ENCODE results near the gene LASP1.

Gene LASP1

DNA sequence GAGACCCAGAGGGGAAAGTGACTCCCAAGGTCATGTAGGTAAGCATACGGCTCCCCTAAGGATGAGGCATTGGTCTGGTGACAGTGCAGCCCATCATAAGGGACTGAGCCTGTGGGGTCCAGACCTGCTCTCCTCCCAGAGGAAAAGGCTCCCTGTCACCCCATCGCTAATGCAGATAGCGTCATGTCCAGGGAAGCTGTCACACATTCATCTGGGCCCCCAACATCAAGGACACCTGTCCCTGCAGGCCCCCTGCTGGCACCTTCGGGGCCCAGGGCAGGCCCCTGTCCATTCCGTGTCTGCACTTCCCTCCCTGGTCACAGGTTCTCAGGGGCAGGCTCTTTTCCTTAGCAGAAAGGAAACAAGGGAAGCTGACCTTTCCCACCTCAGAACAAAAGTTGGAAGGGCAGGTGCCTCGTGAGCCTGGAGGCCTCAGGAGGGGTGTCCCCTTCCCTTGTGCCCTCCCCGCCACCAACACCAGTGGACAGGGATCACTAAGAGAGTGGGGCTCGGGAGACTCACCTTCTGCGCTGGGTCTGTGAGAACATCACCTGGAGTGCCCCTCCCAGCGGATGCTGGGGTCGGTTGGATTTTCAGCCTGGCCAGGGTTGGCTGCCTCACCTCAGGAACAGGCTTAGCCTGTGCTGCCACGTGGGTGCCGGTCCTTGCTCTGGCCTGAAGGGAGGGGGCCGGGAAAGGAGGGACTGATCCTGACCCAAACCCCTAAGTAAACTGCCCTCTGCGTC is 38.2 kb downstream of the LASP1 start:
- TF ChIP-seq EZH2phosphoT487 (IDR thresholded peaks at IDR 0.05; ENCODE audit: borderline replicate concordance, low read length) = no peak
- TF ChIP-seq, protein P1, sequence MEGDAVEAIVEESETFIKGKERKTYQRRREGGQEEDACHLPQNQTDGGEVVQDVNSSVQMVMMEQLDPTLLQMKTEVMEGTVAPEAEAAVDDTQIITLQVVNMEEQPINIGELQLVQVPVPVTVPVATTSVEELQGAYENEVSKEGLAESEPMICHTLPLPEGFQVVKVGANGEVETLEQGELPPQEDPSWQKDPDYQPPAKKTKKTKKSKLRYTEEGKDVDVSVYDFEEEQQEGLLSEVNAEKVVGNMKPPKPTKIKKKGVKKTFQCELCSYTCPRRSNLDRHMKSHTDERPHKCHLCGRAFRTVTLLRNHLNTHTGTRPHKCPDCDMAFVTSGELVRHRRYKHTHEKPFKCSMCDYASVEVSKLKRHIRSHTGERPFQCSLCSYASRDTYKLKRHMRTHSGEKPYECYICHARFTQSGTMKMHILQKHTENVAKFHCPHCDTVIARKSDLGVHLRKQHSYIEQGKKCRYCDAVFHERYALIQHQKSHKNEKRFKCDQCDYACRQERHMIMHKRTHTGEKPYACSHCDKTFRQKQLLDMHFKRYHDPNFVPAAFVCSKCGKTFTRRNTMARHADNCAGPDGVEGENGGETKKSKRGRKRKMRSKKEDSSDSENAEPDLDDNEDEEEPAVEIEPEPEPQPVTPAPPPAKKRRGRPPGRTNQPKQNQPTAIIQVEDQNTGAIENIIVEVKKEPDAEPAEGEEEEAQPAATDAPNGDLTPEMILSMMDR (IDR thresholded peaks at IDR 0.05; ENCODE audit: low read depth, low read length, poor library complexity, severe bottlenecking) = peak; percentile 22
- Histone ChIP-seq H3K4me1 (ENCODE audit: control insufficient read depth, low read length) (peaks cover 45% of the 10 kb centered on the region), H4K20me1 (ENCODE audit: control insufficient read depth, insufficient read depth, low read depth, low read length) (no peaks in the 10 kb centered on the region), H3K9me2 (replicated peaks; ENCODE audit: control insufficient read depth, low read length) (no peaks in the 10 kb centered on the region), H3K4me3 (ENCODE audit: low read length) (0 out of 2 replicates have a peak overlapping the region, but pooled peaks have one; percentile 11), H3K9me3 (ENCODE audit: control insufficient read depth, insufficient read depth, low read length) (no peaks in the 10 kb centered on the region), H3K4me2 (ENCODE audit: low read length) (peak overlapping the region; percentile 57), H3K27me3 (ENCODE audit: control insufficient read depth, low read length) (no peaks in the 10 kb centered on the region), H3K79me2 (ENCODE audit: control insufficient read depth, low read length) (peaks cover 29% of the 10 kb centered on the region), H3K36me3 (ENCODE audit: control insufficient read depth, low read length) (peaks cover 48% of the 10 kb centered on the region), H3K27ac (ENCODE audit: low read depth, low read length) (peak overlapping the region; percentile 31; the same call in 1 of the 2 replicates), H3F3A (ENCODE audit: control insufficient read depth, insufficient read depth) (peaks cover 18% of the 10 kb centered on the region)

DNA sequence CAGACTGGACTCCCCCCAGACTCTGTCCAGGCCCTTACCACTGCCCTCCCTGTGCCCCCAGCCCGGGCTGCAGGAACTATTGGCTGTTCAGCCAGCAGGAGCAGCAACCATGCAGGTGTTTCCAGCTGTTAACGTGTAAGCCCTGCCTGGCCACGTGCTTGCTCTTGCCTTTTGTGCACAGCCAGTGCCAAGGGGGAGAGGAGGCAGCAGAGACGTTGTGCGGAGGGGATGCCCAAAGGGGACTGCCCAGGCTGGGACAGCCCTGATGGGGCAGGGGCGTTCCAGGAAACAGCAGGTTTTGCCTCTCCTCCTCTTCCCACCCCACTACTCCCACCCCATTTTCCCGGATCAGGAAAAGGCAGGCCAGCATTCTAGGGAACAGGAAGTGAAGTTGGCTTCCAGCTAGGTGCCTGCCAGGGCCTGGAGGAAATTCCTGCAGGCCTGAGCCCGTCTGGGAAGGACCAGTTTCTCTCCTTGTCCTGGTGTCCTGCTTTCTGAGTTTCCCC is 38.9 kb downstream of the LASP1 start:
- Histone ChIP-seq H3F3A (ENCODE audit: control insufficient read depth, insufficient read depth) (peaks cover 15% of the 10 kb centered on the region), H3K4me1 (ENCODE audit: control insufficient read depth, low read length) (peaks cover 45% of the 10 kb centered on the region), H3K4me3 (ENCODE audit: low read length) (0 out of 2 replicates have a peak overlapping the region, but pooled peaks have one; percentile 11), H3K27me3 (ENCODE audit: control insufficient read depth, low read length) (no peaks in the 10 kb centered on the region), H4K20me1 (ENCODE audit: control insufficient read depth, insufficient read depth, low read depth, low read length) (no peaks in the 10 kb centered on the region), H3K9me2 (replicated peaks; ENCODE audit: control insufficient read depth, low read length) (no peaks in the 10 kb centered on the region), H3K36me3 (ENCODE audit: control insufficient read depth, low read length) (peaks cover 44% of the 10 kb centered on the region), H3K27ac (ENCODE audit: low read depth, low read length) (peak overlapping the region; percentile 31; the same call in 1 of the 2 replicates), H3K4me2 (ENCODE audit: low read length) (peak overlapping the region; percentile 57), H3K79me2 (ENCODE audit: control insufficient read depth, low read length) (peaks cover 29% of the 10 kb centered on the region), H3K9me3 (ENCODE audit: control insufficient read depth, insufficient read depth, low read length) (no peaks in the 10 kb centered on the region)
- TF ChIP-seq, protein P1 (IDR thresholded peaks at IDR 0.05; ENCODE audit: low read depth, low read length, poor library complexity, severe bottlenecking) = no peak
- TF ChIP-seq EZH2phosphoT487 (IDR thresholded peaks at IDR 0.05; ENCODE audit: borderline replicate concordance, low read length) = no peak

DNA sequence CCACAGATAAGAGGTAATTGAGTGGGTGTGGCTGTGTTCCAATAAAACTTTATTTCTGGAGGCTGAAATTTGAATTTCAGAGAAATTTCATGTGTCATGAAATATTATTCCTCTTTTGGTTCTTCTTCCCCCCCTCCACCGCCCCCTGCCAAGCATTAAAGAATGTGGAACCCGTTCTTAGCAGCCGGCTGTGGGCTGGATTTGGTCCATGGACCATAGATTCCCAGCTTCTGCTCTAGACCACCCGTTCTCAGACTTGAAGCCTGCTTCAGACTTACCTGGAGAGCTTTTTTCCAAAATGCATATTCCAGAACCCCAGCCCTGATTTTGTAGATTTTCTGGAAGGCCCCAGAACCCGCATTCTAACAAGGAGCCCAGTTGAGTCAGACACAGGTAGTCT is 40.5 kb downstream of the LASP1 start:
- peaks cover 48% of the 10 kb centered on the region for H3K36me3 ChIP-seq (ENCODE audit: control insufficient read depth, low read length)

More for the DNA sequence above, 40.5 kb downstream of the LASP1 start:
- H3K27ac ChIP-seq (ENCODE audit: low read depth, low read length) = no peak overlapping the region
- no peaks in the 10 kb centered on the region for H3K9me3 ChIP-seq (ENCODE audit: control insufficient read depth, insufficient read depth, low read length)
- no peak for TF ChIP-seq EZH2phosphoT487 (IDR thresholded peaks at IDR 0.05; ENCODE audit: borderline replicate concordance, low read length)
- TF ChIP-seq, protein P1 (IDR thresholded peaks at IDR 0.05; ENCODE audit: low read depth, low read length, poor library complexity, severe bottlenecking) = no peak
- H3K9me2 ChIP-seq (replicated peaks; ENCODE audit: control insufficient read depth, low read length) = no peaks in the 10 kb centered on the region
- peaks cover 40% of the 10 kb centered on the region for H3K4me1 ChIP-seq (ENCODE audit: control insufficient read depth, low read length)
- H3K27me3 ChIP-seq (ENCODE audit: control insufficient read depth, low read length) = no peaks in the 10 kb centered on the region
- H4K20me1 ChIP-seq (ENCODE audit: control insufficient read depth, insufficient read depth, low read depth, low read length) = no peaks in the 10 kb centered on the region
- peaks cover 4% of the 10 kb centered on the region for H3F3A ChIP-seq (ENCODE audit: control insufficient read depth, insufficient read depth)
- peaks cover 29% of the 10 kb centered on the region for H3K79me2 ChIP-seq (ENCODE audit: control insufficient read depth, low read length)
- no peak overlapping the region for H3K4me2 ChIP-seq (ENCODE audit: low read length)
- no peak overlapping the region for H3K4me3 ChIP-seq (ENCODE audit: low read length)

Measured in DOHH2 (cell line).